HG03280 (cell line): ENCODE data around the gene ZNF814.
"Not testable (repeated sequence)": the region's sequence is repeated elsewhere in the genome, so short reads cannot be mapped to it uniquely, and the experiment has no call there.

Source experiments
- ATAC-seq: cut with Tn5 transposase; IDR thresholded peaks from one replicate; pipeline ENCODE4 v1.9.1; 2021; ENCODE audit warnings: mild to moderate bottlenecking, moderate library complexity; ENCODE audit not compliant: unreplicated experiment

Gene ZNF814

DNA sequence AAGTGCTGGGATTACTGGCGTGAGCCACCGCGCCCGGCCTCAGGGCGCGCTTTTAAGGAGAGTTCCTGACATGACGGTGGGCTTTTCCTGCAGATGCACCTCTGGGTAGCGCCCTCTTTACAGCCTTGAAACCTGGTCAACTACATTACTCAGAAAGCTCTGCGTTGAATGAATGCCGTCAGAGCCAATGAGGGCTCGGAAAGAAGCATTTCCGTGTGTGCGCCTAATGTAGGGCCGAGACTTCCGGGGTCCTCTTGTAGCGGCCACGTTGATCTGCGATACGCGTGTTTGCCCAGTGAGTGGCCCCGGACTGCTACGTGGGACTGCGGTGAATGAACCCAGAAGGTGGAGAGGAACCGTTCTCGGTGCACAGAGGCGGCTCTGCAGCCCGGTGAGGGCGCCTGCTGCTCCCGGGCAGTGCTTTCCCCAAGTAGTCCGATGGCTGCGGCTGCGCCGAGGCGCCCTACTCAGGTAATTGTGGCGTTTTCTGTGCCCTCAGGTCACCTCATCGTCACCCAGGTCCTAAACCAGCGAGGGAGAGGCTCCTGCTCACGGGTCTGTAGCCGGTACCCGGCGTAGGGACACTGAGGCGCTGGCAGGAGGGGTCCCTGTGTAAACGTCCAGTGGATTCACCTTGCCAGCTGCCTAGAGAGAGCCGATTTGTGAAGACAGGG is 69.2 kb downstream of the ZNF814 start:
- ATAC-seq, result peak; percentile 85

DNA sequence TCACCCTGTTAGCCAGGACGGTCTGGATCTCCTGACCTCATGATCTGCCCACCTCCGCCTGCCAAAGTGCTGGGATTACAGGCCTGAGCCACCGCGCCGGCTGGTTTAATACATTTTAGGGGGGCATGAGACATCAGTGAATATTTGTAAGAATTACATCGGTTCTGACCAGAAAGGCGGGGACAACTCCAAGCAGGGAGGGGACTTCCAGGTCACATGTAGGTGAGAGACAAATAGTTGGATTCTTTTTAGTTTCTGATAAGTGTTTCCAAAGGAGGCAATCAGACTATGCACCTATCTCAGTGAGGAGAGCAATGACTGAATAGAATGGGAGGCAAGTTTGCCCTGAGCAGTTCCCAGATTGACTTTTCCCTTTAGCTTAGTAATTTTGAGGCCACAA is 70.5 kb downstream of the ZNF814 start:
- ATAC-seq, result no peak

DNA sequence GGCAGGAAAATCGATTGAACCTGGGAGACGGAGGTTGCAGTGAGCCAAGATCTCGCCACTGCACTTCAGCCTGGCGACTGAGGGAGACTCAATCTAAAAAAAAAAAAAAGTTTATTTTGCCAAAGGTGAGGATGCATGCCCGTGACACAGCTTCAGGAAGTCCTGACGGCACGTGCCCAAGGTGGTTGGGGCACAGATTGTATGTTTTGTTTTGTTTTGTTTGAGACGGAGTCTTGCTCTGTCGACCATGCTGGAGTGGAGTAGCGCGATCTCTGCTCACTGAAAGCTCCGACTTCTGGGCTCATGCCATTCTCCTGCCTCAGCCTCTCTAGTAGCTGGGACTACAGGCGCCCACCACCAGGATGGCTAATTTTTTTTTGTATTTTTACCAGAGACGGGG is 70.9 kb downstream of the ZNF814 start:
- ATAC-seq, result no peak

DNA sequence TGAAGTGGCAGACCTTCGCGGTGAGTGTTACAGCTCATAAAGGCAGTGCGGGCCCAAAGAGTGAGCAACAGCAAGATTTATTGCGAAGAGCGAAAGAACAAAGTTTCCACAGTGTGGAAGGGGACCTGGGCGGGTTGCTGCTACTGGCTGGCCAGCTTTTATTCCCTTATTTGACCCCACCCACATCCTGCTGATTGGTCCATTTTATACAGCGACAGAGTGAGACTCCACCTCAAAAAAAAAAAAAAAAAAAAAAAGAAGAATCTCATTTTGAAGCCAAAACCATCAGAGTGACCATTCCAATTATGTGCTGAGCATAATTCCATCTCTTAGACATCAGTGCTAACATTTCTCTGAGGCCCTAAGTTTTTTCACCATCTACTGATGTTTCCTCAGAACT is 72.2 kb downstream of the ZNF814 start:
- ATAC-seq, result no peak

DNA sequence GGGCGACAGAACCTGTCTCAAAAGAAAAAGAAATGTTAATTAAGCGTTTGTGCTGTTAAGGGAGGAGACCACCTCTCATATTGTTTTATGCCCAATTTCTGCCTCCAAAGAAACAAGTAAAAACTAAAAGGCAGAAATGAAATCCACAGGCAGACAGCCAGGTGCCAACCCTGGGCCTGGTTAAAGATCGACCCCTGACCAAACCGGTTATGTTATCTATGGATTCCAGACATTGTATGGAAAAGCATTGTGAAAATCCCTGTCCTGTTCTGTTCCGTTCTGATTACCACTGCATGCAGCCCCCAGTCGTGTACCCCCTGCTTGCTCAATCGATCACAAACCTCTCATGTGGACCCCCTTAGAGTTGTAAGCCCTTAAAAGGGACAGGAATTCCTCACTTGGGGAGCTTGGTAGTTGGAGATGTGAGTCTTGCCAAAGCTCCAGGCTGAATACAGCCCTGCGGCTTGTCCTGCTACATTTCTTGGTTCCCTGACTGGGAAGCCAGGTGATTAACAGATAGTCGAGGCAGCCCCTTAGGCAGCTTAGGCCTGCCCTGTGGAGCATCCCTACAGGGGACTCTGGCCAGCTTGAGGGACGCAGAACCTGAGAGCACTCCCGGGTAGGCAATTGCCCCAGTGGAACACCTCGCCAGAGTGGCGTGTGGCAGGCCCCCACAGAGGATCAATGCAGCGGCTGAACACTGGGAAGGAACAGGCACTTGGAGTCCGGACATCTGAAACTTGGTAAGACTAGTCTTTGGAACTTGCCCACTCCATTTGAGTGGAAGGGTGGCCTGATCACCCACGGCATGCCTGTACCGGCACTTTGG is 73.4 kb downstream of the ZNF814 start:
- ATAC-seq, result no peak

DNA sequence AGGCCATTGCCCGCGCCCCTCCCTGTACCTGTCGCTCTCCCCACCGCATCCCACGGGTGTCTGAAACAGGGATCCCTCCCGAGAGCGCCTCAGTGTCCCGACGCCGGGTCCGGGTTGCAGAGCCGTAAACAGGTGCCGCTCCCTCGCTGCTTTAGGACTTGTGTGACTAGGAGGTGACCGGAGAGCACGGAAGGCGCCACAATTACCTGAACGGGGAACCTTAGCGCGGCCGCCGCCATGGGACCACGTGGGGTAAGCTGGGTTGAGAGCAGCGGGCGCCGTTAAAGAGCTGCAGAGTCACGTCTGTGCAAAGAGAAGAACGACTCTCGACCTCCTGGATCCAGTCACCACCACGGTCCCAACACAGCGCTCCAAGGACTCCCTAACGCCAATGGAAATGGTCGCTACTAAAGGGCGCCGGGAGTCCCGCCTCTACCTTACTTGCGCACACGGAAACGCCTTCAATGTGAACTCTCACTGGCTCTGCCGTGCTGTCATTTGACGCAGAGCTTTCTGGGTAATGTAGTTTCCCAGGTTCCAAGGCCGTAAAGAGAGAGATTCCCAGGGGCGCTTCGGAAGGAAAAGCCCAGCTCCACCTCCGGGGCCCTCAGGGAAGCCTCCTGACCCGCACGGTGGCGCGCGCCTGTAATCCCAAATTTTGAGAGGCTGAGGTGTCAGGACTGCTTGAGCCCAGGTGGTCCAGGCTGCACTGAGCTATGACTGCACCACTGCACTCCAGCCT is 74.2 kb downstream of the ZNF814 start, which contains the start of gene ZNF552:
TSS of gene ZNF552 (minus strand) at position 409 of the 742 bp plus-strand sequence. CDS start at position 239, 170 bp downstream.
- peak; percentile 69 for ATAC-seq

DNA sequence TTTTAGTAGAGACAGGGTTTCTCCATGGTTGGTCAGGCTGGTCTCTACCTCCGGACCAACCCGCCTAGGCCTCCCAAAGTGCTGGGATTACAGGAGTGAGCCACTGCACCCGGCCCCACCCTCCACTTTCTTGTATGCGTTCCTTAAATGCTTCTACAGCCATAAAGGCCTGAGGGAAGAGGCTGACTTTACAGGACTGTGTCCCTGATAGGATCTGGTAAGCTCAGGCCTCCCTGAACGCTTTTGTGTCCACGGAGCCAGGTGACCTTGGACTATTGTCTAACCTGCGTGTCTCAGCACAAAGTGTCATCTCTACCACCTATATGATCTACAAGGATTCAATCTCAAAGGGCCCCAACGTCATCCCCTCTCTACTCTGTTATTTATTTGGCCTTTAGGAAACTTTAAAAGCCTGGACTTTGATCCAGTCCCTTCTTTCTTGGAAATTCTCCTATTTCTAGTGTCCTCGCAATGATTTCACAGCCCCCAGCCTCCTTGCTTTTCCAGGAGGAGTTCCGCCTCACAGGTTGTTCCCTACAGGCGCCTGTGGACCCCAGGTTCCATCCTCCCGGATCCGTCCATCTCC is 74.8 kb downstream of the ZNF814 start:
- ATAC-seq, result no peak

DNA sequence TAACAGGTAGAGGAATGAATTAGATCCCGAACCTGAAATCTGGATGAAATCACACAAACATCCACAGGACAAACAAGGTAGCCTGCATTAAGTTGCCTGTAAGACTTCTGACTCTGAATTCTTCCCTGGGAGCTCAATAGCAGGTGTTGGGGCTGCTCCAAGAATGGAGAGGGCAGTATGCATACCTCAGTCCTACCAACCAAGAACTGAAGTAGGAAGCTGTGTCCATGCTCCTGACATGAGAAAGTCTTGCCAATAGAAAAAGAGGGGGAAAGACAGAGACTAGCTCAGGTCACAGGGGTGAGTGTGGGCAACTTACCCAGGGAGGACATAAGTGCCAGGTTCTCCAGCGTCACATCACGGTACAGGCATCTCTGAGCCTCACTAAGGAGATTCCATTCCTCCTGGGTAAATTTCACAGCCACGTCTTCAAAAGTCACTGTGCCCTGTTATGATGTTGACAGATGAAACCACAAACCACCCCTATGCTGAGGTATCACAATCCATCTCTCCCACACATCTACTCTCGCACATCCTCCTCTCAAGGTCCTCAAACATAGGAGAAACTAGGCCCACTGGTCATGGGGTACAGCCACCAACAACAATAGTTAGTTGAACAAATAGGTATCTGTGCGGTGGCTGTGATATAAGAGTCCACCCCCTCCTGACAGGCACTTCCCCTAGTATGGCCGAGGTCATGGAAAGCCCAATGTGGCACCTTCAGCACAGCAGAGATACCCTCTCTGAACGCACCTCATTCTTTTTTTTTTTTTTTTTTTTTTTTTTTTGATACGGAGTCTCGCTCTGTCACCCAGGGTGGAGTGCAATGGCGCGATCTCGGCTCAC is 75.6 kb downstream of the ZNF814 start:
- not testable (repeated sequence) for ATAC-seq

DNA sequence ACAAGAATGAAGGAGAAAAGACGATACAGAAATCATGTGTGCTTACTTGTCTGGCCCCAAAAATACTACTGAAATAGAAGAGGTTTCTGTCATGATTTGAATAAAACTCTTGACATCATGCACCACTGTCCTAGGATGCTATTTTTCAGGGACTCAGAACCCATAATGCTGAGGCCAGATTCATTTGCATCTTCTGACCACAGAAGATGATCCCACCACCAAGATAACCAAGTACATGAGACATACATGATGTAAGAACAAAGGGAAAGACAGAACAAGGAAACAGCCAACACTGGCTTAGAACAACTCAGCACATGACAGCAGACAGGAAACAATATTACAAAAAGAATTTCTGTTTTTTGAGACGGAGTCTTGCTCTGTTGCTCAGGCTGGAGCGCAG is 76.6 kb downstream of the ZNF814 start:
- ATAC-seq, result peak; percentile 51

DNA sequence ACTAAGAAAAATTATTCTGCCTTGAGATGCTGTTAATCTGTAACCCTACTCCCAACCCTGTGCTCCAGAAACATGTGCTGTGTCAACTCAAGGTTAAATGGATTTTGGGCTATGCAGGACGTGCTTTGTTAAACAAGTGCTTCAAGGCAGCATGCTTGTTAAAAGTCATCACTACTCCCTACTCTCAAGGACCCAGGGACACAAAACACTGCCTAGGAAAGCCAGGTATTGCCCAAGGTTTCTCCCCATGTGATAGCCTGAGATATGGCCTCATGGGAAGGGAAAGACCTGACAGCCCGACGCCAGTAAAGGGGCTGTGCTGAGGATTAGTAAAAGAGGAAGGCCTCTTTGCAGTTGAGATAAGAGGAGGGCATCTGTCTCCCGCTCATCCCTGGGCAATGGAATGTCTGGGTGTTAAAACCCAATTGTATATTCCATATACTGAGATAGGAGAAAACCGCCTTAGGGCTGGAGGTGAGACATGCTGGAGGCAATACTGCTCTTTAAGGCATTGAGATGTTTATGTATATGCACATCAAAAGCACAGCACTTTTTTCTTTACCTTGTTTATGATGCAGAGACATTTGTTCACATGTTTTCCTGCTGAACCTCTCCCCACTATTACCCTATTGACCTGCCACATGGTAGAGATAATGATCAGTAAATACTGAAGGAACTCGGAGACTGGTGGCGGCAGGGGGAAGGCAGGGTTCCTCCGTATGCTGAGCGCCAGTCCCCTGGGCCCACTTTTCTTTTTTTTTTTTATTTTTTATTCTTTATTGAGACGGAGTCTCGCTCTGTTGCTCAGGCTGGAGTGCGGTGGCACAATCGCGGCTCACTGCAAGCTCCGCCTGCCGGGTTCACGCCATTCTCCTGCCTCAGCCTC is 78.2 kb downstream of the ZNF814 start:
- ATAC-seq, result not testable (repeated sequence)

DNA sequence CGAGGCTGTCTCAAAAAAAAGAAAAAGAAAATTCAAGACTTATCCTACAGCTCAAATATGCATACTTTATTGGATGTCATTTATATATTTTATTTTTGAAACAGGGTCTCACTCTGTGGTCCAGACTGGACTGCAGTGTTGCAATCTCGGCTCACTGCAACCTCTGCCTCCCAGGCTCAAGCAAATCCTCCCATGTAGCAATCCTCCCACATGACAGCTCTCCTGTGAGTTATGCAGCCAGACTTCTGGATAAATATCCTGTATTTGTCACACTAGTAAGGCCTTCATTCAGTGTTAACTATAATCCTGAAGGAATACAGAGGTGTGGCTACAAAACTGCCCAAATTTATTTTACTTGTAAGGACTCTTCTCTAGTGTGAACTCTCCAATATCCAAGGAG is 81.3 kb downstream of the ZNF814 start:
- no peak for ATAC-seq

DNA sequence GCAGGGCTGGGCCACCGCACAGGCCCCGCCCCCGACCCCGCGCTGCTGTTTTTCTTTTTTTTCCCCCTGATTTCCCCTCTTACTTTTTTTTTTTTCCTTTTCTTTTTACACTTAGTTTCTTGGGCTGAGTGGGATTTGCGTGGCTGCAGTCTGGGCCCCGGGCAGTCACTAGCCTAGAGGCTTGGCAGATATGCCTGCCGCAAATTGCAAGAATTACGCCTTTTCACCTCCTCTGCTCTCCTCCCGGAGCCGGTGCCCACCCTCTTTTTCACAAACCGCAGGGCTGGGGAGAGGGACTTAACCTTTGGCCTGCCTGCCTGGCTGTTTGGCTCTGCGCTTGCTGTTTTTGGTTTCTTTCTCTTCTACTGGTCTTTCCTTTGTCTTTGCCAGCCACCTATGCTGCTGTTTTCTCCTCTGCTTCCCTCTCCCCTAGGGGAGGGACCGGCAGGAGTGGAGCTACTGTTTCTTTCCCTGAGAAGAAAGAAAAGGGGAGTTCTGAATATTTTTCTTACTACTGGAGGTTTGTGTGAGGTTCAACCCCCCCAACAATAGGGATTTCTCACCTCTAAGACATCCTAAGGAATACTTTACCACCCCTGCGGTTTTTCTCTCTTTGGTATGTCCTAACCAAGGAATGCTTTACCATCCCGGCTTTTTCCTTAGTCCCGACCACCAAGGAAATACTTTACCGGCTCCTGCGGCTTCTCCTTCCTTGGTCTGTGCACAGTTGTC is 85.1 kb downstream of the ZNF814 start:
- ATAC-seq, result no peak

DNA sequence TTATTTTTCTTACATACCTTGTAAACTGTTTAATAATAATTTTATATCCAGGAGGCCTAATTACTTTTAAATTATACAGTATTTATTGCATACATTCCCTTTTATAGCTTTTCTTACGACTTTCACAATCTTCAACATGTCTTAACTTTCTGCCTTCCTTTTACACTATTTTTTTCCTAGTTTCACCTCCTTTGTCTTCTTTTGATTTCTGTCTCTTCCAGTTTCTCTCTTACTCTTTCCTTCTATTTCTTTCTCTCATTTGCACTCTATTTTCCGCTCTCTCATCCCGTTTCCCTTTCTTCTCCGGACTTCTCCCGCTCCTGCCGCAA is 85.6 kb downstream of the ZNF814 start:
- no peak for ATAC-seq

DNA sequence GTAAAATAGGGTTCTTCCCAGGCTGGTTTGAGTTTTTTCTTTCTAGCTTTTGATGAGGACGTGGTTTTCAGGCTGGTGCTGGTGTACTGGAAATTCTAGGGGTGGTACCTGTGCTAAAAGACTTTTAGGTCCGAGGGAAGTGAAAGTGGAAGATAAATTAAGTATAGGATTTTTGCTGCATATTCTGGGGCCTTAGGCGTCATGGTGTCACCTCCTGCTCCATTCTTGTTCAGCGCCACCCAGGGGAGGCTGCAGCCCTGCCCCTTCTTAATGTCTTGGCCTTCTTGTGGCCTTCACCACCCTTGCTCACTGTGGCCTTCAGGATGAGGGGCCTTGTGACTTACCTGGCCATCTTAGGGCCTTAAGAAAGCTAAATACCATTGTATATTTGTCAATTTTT is 86.6 kb downstream of the ZNF814 start:
- no peak for ATAC-seq

DNA sequence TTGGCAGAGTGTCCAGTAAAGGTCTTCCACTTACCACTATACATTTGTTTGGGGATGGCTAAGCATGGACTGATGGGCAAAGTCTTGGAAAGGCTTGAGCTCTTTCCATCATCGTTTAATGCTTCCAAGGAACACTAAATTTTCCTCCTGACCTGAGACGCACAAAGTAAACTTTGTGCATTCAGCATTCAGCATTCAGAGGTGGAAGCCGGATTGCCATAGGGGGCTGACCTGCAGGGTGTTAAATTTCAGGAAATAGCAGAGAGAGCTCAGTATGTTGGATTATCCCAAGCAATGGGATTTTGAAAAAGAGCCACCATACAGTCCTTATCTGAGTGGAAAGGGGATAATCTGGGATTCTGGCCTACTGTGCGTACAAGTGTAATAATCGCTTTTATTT is 88.1 kb downstream of the ZNF814 start:
- ATAC-seq, result no peak
